Measurements from ENCODE around the gene SRSF3.

The SRSF3 gene

DNA sequence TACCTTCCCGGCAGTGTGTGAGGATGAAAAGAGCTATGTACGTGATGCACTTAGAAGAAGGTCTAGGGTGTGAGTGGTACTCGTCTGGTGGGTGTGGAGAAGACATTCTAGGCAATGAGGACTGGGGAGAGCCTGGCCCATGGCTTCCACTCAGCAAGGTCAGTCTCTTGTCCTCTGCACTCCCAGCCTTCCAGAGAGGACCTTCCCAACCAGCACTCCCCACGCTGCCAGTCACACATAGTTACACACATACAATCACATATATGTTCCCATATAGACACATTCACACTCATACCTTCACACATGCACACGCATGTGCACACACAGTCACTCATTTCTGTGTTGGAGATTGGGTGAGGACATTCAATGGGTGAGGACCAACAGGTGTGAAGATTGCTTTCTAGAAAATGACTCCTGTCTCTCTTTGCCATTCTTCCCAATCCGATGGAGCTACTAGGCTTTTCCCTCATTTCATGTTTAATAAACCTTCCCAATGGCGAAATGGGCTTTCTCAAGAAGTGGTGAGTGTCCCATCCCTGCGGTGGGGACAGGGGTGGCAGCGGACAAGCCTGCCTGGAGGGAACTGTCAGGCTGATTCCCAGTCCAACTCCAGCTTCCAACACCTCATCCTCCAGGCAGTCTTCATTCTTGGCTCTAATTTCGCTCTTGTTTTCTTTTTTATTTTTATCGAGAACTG lies 30.4 kb downstream of the SRSF3 start:
- no peak for DNase-seq (ENCODE audit: low spot score)

- DNase-seq (ENCODE audit: low spot score) = no peak
Observed at GRCh38 chr6:36625158-36625919, 31.2 kb downstream of the SRSF3 start.

DNA sequence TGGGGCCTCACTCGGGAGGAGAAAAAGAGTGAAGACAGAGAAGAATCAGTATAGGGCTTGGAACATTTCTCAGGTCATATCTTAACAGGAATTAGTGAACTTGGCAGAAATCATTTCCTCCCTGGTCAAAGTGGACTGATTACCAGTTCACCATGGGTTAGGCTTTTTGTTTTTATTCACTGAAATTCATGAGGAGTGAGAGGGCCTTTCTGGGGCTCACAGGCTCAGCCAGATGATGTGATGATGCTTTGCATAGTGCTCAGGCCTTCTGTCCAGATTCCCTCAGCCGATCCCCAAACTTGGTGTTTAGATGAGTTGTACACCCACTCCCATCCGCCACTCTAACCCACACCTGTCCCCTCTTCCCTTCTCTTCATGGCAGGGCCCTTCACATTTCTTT lies 32.5 kb downstream of the SRSF3 start:
- no peak for DNase-seq (ENCODE audit: low spot score)

DNA sequence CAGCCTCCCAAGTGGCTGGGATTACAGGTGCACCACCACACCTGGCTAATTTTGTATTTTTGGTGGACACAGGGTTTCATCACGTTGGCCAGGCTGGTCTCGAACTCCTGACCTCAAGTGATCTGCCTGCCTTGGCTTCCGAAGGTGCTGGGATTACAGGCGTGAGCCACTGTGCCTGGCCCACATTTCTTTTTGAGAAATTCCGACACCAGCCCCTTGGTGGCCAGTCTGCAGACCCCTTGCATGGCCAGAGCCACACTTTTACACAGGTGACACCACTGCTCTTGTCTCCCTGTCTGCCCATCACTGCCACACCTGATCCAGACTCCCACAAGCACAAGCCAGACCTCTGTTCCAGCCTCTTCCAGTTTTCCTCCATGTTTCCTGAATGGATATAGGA lies 33.0 kb downstream of the SRSF3 start:
- DNase-seq (ENCODE audit: low spot score) = no peak

DNA sequence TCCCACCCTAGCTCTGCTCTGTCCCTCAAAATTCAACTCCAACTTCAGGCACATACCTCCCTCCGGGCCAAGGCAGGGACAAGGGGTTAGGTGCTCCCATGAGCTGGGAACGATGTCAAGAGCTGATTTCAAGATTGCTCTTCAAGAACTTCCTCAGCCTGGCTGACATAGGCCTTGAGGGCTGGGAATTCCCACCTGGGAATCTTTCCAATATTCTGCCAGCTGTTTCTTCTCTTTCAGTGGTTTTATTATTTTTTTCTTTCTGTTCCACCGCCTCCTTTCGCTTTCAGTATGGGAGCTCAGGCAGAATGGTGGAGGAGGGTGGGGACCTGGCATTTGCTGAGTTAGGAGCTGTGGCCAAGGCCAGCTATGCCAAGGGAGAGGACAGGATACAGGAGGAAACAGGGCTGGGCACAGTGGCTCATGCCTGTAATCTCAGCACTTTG lies 33.7 kb downstream of the SRSF3 start:
- DNase-seq (ENCODE audit: low spot score) = no peak

- no peak for DNase-seq (ENCODE audit: low spot score)
Observed at GRCh38 chr6:36629784-36630183, 35.6 kb downstream of the SRSF3 start.

DNA sequence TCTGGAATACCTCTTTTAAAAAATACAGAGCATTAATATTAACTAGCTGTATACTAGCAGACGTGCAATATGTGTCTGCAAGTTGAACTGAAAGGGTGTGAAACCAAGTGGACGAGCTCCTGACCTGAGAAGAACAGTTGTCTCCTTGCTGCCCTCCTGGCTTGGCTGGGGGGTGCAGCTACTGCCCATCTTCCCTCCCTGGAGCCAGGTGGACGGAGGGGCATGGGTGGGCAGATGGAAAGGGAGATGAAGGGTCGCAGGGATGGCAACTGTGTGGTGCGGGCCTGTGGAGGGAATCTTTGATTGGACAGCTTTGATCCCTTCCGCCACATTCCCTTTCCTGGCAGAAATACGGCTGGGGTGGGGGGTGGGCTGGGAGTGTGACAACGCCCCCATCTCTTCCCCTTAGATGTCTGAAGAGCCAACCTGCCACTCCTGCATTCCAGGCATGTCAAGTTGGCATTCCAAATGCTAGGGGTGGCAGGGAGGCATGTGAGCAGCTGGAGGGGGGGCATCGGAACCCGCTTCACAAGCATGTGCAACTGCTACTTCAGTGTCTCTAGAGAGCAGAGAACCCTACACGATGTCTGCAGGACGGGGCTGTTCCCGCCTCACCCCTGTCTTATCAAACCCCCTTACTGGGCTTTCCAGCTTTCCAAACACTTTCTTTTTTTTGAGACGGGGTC lies 37.3 kb downstream of the SRSF3 start:
- DNase-seq (ENCODE audit: low spot score) = no peak

- DNase-seq (ENCODE audit: low spot score) = no peak
Observed at GRCh38 chr6:36633370-36633769, 39.2 kb downstream of the SRSF3 start.

DNA sequence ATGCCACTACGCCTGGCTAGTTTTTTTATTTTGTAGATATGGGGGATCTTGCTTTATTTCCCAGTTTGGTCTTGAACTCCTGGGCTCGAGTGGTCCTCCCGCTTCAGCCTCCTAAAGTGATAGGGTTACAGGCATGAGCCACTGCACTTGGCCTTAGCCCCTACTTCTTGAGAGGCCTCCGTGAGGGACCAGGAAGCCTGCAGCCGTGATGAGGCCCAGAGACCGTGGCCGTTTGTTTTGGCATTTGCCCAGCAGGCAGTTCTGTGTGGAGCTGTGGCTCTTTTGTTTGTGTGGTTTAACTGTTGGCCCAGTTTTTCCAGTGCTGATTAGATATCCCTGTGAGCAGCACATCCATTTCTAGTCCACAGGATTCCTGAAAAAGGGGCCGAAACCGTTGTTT lies 39.8 kb downstream of the SRSF3 start:
- no peak for DNase-seq (ENCODE audit: low spot score)

DNA sequence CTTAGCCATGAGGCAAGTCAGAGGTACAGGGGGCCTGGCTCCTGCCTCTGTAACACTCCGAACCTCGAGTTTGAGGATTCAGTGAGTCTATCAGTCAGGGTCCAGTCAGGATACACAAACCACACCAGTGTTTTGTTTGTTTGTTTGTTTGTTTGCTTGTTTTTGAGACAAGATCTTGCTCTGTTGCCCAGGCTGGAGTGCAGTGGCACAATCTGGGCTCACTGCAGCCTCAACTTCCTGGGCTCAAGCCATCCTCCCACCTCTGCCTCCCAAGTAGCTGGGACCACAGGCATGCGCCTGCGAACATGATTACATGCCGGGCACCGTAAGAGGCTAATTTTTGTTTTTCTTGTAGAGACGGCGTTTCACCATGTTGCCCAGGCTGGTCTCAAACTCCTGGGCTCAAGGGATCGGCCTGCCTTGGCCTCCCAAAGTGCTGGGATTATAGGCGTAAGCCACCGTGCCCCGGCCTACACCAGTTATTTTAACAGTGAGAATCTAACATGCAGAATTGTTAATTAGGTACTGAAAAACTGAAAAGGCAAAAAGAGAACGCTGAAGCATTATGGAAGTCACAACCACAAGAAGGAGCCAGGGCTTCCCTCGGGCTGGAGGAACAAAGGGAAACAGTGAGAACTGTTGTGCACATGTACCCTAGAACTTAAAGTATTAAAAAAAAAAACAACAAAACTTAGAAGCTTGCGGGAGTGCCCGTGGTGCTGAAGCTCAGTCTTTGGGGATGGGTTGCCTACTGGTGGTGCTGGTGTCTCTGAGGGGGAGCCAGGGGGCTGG lies 40.4 kb downstream of the SRSF3 start:
- no peak for DNase-seq (ENCODE audit: low spot score)

GRCh38 chr6:36636283-36636682 lies 42.1 kb downstream of the SRSF3 start:
- no peak for DNase-seq (ENCODE audit: low spot score)

DNA sequence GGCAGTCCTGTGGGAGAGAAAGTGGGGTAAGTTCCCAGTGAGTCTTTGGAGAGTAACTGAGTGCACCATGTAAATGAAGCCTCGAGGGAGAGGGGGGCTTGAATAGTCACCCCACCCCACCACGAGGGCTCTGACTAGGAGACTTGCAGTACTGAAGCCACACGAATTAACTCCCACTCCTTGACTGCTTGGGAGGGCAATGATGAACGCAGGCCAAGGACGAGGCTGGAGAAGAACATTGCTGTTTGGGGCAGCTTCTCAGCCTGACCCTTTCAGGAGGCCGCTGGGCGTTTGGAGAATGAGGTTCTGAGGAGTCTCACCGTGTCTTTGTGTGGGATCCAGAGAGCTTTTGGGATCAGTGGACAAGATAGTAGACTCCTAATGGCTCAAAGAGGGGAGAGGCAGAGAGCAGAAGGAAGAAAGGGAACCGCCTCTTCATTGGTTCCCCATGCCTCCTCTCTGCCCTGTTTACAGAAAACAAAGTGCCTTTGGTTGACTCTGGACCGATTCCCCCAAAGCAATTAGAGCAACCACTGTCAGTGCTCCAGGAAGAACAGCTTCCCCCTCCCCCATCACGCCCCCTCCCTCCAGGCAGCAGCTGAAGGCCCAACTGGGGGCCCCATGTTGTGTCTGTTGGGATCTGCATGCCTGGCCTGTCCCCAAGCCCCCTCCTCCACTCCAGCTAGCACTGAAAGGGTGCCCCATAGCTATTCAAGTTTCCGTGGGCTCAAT lies 42.7 kb downstream of the SRSF3 start:
- no peak for DNase-seq (ENCODE audit: low spot score)

GRCh38 chr6:36638579-36638978 lies 44.4 kb downstream of the SRSF3 start:
- no peak for DNase-seq (ENCODE audit: low spot score)

DNA sequence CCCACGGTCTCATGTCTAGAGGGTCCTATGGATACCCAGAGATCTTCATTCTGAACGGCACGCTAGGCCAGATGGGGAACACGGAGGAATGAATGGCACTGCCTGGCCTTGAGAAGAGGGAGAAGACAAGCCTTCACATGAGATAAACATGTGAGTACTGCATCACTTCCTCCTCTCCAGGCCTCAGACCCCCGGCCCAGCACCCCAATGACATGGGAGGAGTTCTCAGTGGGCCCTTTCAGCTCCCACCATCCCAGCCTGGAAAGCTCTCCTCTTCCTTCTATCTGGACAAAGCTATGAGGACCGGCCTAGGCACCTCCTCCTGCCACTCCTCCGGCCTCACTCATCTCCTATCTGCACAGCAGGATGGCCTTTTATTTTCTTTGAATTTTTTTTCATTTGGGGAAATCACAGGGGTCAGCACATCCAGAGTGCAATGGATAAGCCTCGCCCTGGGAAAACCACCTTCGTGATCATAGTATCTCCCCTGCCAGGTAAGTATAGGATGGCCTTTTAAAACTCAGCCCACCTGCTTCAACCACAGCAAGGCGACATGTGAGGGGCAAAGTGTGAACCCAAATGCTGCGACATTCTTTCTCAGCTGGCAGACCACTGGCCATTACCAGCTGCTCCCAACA lies 45.1 kb downstream of the SRSF3 start:
- DNase-seq (ENCODE audit: low spot score) = no peak

- DNase-seq (ENCODE audit: low spot score) = no peak
Observed at GRCh38 chr6:36641543-36641942, 47.4 kb downstream of the SRSF3 start.

DNA sequence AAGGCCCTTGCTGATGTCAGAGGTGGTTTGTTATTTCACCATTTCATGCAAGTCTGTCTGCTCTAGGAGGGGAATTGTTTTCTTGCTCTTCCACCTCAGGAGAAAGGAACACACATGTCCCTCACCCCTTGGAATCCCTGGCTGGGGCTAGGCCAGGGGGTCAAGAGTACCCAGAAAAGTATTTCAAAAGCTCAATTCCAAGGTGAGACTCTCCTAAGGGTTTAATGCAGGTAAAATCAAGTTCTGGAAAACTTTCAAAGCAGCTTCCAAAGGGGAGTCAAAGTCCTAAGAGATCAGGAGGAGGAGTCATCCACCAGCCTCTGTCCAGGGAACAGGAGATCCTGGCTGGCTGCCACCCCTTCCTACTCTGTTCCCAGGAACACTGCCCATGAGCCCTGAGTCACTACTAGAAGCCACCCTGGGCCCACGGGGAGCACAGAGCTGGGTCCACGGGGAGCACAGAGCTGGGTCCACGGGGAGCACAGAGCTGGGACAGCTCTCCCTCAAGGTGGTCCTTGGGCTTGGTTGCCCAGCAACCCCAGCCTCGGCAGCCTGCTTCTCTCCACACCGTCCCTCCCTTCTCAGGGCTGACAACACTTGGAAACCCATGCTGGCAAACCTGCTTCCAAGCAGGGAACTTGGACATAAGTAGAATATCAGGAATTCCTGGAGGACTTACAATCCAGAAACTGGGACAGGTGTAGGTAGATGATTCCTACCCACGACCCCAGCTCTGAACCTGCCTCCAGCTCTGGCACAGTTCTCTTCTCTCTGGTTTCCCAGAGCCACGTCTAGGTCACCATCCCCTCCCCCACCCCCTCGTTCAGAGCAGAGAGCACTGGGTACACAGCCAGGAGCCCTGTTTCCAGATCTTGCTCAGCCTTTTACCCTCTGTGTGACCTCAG lies 49.0 kb downstream of the SRSF3 start:
- no peak for DNase-seq (ENCODE audit: low spot score)

DNA sequence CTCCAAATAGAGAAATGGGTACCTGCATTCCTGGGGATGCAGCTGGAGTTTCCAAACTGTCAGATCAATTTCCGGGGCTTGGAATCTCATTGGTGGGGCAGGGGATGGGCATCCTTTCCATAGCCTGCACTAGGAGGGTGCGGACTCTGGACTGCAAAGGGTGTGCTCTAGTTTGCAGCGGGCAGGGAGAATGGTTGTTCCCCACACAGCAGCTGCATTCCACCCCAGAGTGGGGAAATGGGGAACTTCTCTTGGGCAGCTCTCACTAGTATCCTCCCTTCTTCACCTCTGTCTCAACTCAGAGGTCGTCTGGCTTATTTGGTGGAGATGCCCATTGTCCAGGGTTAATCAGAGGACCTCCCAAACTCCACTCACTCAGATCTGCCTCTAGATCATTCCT lies 49.8 kb downstream of the SRSF3 start:
- no peak for DNase-seq (ENCODE audit: low spot score)

GRCh38 chr6:36649086-36649485 lies 54.9 kb downstream of the SRSF3 start:
- no peak for DNase-seq (ENCODE audit: low spot score)

DNA sequence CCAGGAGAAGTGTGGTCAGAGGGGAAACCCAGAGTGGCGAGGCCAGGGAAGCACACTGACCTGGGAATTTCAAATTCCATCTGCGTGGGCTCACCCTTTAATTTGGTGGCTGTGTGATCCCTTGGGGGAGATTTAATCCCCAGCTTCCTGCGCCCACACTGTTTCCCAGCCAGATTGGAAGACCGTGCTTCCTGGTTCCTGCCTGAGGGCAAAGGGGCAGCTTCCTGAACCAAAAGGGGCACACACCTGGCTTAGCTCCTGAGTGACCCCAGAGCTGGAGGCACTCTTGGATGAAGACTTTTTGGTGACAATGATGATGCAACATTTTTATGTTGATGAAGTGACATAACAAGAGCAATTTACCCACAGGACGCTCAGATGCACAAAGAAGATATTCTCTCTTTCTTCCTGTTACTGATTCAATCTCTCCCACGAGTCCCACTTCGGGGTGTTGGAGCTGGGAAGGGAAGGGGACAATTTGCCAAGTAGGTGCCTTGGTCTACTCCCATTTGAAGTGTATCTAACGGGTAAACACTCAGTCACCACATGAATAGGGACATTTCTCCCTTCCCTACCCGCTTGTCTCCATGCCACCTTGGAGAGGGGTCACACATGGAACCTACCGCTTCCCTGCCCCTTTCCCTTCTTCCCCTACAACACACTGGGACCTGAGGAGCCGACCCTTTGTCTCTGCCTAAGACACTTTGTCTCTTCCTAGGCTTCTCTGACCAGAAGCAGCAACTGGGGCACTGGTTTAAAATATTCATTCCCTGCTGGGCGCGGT lies 55.7 kb downstream of the SRSF3 start:
- no peak for DNase-seq (ENCODE audit: low spot score)
